ENCODE measurements around the gene GNG12. TPM values are rescaled to one million over a fixed set of nuclear protein-coding genes. Genes with fewer than 3 reads are reported as not detected.
"Not testable (repeated sequence)": the region's sequence is repeated elsewhere in the genome, so short reads cannot be mapped to it uniquely, and the experiment has no call there.

GNG12 gene
- total and polyA plus RNA-seq, 4 donors: 84.9 to 175 (median 110) TPM

- H3K27ac ChIP-seq (ENCODE audit: low read depth in 1 of 2, low read length in 2 of 2): no peak overlapping the region
- H3K9me3 ChIP-seq (ENCODE audit: control insufficient read depth, low read length): no peaks in the 10 kb centered on the region
- no peak for DNase-seq
- 43 to 51% methylated on average over 1 of the region's 1 CpG for WGBS, 2 donors
- no peaks in the 10 kb centered on the region for H3K4me1 ChIP-seq (ENCODE audit: control insufficient read depth in 1 of 2, insufficient read depth in 2 of 2, low read length in 2 of 2)
- intact Hi-C loops (cut with DNase I): no loop called here
- H3K27me3 ChIP-seq (ENCODE audit: control insufficient read depth in 1 of 2, insufficient read depth in 2 of 2, low read length in 1 of 2): no peaks in the 10 kb centered on the region
- no peak for ATAC-seq (ENCODE audit: low FRiP score)
- H3K4me3 ChIP-seq (ENCODE audit: low read length in 2 of 2): no peak overlapping the region
- no peaks in the 10 kb centered on the region for H3K36me3 ChIP-seq (ENCODE audit: control insufficient read depth in 1 of 2, insufficient read depth in 2 of 2, low read length in 1 of 2)
These were observed 164.6 kb downstream of the GNG12 start for GRCh38 chr1:67668660-67669059.

GRCh38 chr1:67666636-67667035 is 166.6 kb downstream of the GNG12 start:
- Histone ChIP-seq H3K4me3 (ENCODE audit: low read length in 2 of 2) (no peak overlapping the region), H3K4me1 (ENCODE audit: control insufficient read depth in 1 of 2, insufficient read depth in 2 of 2, low read length in 2 of 2) (no peaks in the 10 kb centered on the region), H3K36me3 (ENCODE audit: control insufficient read depth in 1 of 2, insufficient read depth in 2 of 2, low read length in 1 of 2) (no peaks in the 10 kb centered on the region), H3K27me3 (ENCODE audit: control insufficient read depth in 1 of 2, insufficient read depth in 2 of 2, low read length in 1 of 2) (no peaks in the 10 kb centered on the region), H3K27ac (ENCODE audit: low read depth in 1 of 2, low read length in 2 of 2) (no peak overlapping the region), H3K9me3 (ENCODE audit: control insufficient read depth, low read length) (no peaks in the 10 kb centered on the region)
- WGBS, 2 donors: 94% methylated on average over 5 of the region's 5 CpGs
- intact Hi-C loops (cut with DNase I): no loop called here
- ATAC-seq (ENCODE audit: low FRiP score): no peak
- DNase-seq: no peak

DNA sequence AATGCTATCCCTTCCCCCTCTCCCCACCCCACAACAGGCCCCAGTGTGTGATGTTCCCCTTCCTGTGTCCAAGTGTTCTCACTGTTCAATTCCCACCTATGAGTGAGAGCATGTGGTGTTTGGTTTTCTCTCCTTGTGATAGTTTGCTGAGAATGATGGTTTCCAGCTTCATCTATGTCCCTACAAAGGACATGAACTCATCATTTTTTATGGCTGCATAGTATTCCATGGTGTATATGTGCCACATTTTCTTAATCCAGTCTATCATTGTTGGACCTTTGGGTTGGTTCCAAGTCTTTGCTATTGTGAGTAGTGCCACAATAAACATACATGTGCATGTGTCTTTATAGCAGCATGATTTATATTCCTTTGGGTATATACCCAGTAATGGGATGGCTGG is 168.0 kb downstream of the GNG12 start:
- intact Hi-C loops (cut with DNase I); H3K36me3 ChIP-seq (ENCODE audit: control insufficient read depth in 1 of 2, insufficient read depth in 2 of 2, low read length in 1 of 2); DNase-seq; H3K27ac ChIP-seq (ENCODE audit: low read depth in 1 of 2, low read length in 2 of 2); H3K9me3 ChIP-seq (ENCODE audit: control insufficient read depth, low read length); H3K4me1 ChIP-seq (ENCODE audit: control insufficient read depth in 1 of 2, insufficient read depth in 2 of 2, low read length in 2 of 2); H3K27me3 ChIP-seq (ENCODE audit: control insufficient read depth in 1 of 2, insufficient read depth in 2 of 2, low read length in 1 of 2); H3K4me3 ChIP-seq (ENCODE audit: low read length in 2 of 2); ATAC-seq (ENCODE audit: low FRiP score): not testable (repeated sequence)

- ATAC-seq (ENCODE audit: low FRiP score): no peak
- H3K9me3 ChIP-seq (ENCODE audit: control insufficient read depth, low read length): no peaks in the 10 kb centered on the region
These were observed 169.2 kb downstream of the GNG12 start for GRCh38 chr1:67664048-67664447.

DNA sequence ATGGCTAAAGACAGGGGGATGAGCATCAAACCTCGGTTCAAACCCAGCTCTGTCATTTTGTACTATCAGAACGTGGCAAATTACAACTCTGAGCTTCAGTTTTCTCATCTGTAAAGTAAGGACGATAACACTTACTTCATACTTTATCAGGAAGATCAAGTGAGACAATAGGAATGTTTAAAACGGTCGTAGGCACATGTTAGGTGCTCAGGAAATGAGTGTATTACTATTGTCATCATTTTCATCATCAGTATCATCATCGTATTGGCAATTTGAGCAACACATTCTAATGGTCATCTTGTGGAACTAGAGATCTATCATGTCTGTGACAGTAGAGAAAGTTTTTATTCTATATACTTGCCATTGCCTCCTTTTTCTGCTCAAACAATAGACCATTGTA is 170.4 kb downstream of the GNG12 start:
- no peak overlapping the region for H3K27ac ChIP-seq (ENCODE audit: low read depth in 1 of 2, low read length in 2 of 2)
- no peaks in the 10 kb centered on the region for H3K4me1 ChIP-seq (ENCODE audit: control insufficient read depth in 1 of 2, insufficient read depth in 2 of 2, low read length in 2 of 2)
- H3K36me3 ChIP-seq (ENCODE audit: control insufficient read depth in 1 of 2, insufficient read depth in 2 of 2, low read length in 1 of 2): no peaks in the 10 kb centered on the region
- H3K9me3 ChIP-seq (ENCODE audit: control insufficient read depth, low read length): no peaks in the 10 kb centered on the region
- no peak for ATAC-seq (ENCODE audit: low FRiP score)
- 77 to 91% methylated on average over 6 of the region's 6 CpGs for WGBS, 2 donors
- no peak overlapping the region for H3K4me3 ChIP-seq (ENCODE audit: low read length in 2 of 2)
- intact Hi-C loops (cut with DNase I): no loop called here
- no peaks in the 10 kb centered on the region for H3K27me3 ChIP-seq (ENCODE audit: control insufficient read depth in 1 of 2, insufficient read depth in 2 of 2, low read length in 1 of 2)
- DNase-seq: no peak

More at GRCh38 chr1:67664048-67664447, 169.2 kb downstream of the GNG12 start:
- no peak for DNase-seq
- intact Hi-C loops (cut with DNase I): no loop called here
- Histone ChIP-seq H3K4me1 (ENCODE audit: control insufficient read depth in 1 of 2, insufficient read depth in 2 of 2, low read length in 2 of 2) (no peaks in the 10 kb centered on the region), H3K27me3 (ENCODE audit: control insufficient read depth in 1 of 2, insufficient read depth in 2 of 2, low read length in 1 of 2) (no peaks in the 10 kb centered on the region), H3K36me3 (ENCODE audit: control insufficient read depth in 1 of 2, insufficient read depth in 2 of 2, low read length in 1 of 2) (no peaks in the 10 kb centered on the region), H3K4me3 (ENCODE audit: low read length in 2 of 2) (no peak overlapping the region), H3K27ac (ENCODE audit: low read depth in 1 of 2, low read length in 2 of 2) (no peak overlapping the region)
- WGBS, 2 donors: 92 to 94% methylated on average over 1 of the region's 1 CpG

DNA sequence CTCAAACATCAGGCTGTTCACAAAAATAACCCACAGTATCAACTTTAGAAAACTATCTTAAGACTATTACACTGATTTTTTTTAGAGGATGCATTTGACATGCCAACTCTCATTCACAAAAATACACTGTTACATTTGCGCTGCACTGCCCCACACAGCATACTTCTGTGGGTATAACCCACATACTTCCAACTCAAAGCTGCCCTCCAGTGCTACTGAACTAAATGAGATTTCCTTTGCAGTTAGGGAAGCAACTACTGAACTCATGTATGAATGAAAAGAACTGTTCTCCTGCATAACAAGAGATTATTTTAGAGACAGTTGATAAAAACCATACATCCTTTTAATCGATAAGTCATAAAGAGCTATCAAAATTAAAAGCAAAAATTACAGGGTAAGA is 174.0 kb downstream of the GNG12 start:
- no peak for ATAC-seq (ENCODE audit: low FRiP score)
- Histone ChIP-seq H3K4me1 (ENCODE audit: control insufficient read depth in 1 of 2, insufficient read depth in 2 of 2, low read length in 2 of 2) (no peaks in the 10 kb centered on the region), H3K27me3 (ENCODE audit: control insufficient read depth in 1 of 2, insufficient read depth in 2 of 2, low read length in 1 of 2) (no peaks in the 10 kb centered on the region), H3K4me3 (ENCODE audit: low read length in 2 of 2) (no peak overlapping the region), H3K27ac (ENCODE audit: low read depth in 1 of 2, low read length in 2 of 2) (no peak overlapping the region), H3K9me3 (ENCODE audit: control insufficient read depth, low read length) (no peaks in the 10 kb centered on the region), H3K36me3 (ENCODE audit: control insufficient read depth in 1 of 2, insufficient read depth in 2 of 2, low read length in 1 of 2) (no peaks in the 10 kb centered on the region)
- intact Hi-C loops (cut with DNase I): no loop called here
- 47 to 54% methylated on average over 2 of the region's 2 CpGs for WGBS, 2 donors
- no peak for DNase-seq

DNA sequence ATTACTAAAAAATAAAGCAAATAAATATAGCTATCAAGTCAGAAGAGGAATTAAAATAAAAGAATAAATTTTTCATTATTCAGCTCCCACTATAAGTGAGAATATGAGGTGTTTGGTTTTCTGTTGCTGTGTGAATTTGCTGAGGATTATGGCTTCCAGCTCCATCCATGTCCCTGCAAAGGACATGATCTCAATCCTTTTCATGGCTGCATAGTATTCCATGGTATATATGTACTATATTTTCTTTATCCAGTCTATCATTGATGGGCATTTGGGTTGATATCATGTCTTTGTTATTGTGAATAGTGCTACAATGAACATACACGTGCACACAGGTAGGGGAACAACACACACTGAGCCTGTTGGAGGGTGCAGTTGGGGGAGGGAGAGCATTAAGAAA is 176.1 kb downstream of the GNG12 start:
- H3K4me3 ChIP-seq (ENCODE audit: low read length in 2 of 2); H3K36me3 ChIP-seq (ENCODE audit: control insufficient read depth in 1 of 2, insufficient read depth in 2 of 2, low read length in 1 of 2); ATAC-seq (ENCODE audit: low FRiP score); H3K27me3 ChIP-seq (ENCODE audit: control insufficient read depth in 1 of 2, insufficient read depth in 2 of 2, low read length in 1 of 2); H3K4me1 ChIP-seq (ENCODE audit: control insufficient read depth in 1 of 2, insufficient read depth in 2 of 2, low read length in 2 of 2); intact Hi-C loops (cut with DNase I); DNase-seq; H3K27ac ChIP-seq (ENCODE audit: low read depth in 1 of 2, low read length in 2 of 2); H3K9me3 ChIP-seq (ENCODE audit: control insufficient read depth, low read length): not testable (repeated sequence)
- 94 to 95% methylated on average over 1 of the region's 1 CpG for WGBS, 2 donors

DNA sequence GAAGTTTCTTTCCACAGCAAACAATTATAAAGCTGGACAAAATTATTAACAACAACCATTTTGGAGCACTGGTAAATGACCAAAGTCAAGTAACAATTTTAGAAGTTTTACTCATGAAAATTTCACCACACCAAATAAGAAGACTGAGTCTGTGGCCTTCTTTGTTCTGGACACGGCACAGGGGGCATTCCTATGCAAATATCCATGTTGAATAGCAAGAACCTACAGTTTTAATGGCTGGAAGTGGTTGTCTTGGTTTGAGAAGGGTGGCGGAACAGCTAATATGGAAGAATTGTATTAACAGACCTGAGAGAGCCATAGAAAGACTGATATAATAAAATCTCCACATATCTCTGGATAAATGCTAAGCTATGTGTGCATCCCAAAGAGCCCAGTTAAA is 177.7 kb downstream of the GNG12 start:
- intact Hi-C loops (cut with DNase I): no loop called here
- 96 to 98% methylated on average over 2 of the region's 2 CpGs for WGBS, 2 donors
- H3K36me3 ChIP-seq (ENCODE audit: control insufficient read depth in 1 of 2, insufficient read depth in 2 of 2, low read length in 1 of 2): no peaks in the 10 kb centered on the region
- H3K4me1 ChIP-seq (ENCODE audit: control insufficient read depth in 1 of 2, insufficient read depth in 2 of 2, low read length in 2 of 2): no peaks in the 10 kb centered on the region
- H3K4me3 ChIP-seq (ENCODE audit: low read length in 2 of 2): no peak overlapping the region
- H3K27me3 ChIP-seq (ENCODE audit: control insufficient read depth in 1 of 2, insufficient read depth in 2 of 2, low read length in 1 of 2): no peaks in the 10 kb centered on the region
- ATAC-seq (ENCODE audit: low FRiP score) (no peak), DNase-seq (no peak)
- H3K9me3 ChIP-seq (ENCODE audit: control insufficient read depth, low read length): no peaks in the 10 kb centered on the region
- no peak overlapping the region for H3K27ac ChIP-seq (ENCODE audit: low read depth in 1 of 2, low read length in 2 of 2)

DNA sequence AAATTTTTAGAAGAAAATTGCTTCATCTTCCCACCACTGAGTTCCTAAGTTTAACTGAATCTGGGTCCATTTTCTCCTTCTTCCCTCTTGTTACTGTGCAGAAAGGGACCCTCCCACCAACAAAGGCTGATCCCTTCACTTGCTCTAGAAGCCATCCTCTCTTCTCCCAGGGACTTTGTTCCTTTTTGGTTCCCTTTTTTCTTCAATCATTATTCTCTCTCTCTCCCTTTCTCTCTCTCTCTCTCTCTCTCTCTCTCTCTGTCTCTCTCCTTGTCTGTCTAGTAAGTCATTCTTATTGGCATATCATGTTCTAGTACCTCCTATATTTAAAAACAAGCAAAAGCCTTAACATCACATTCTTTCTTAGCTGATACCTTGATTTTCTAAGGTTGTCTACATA is 180.0 kb downstream of the GNG12 start:
- Histone ChIP-seq H3K4me1 (ENCODE audit: control insufficient read depth in 1 of 2, insufficient read depth in 2 of 2, low read length in 2 of 2) (no peaks in the 10 kb centered on the region), H3K4me3 (ENCODE audit: low read length in 2 of 2) (no peak overlapping the region), H3K27ac (ENCODE audit: low read depth in 1 of 2, low read length in 2 of 2) (no peak overlapping the region), H3K9me3 (ENCODE audit: control insufficient read depth, low read length) (no peaks in the 10 kb centered on the region), H3K36me3 (ENCODE audit: control insufficient read depth in 1 of 2, insufficient read depth in 2 of 2, low read length in 1 of 2) (no peaks in the 10 kb centered on the region), H3K27me3 (ENCODE audit: control insufficient read depth in 1 of 2, insufficient read depth in 2 of 2, low read length in 1 of 2) (no peaks in the 10 kb centered on the region)
- intact Hi-C loops (cut with DNase I): no loop called here
- DNase-seq: no peak
- no peak for ATAC-seq (ENCODE audit: low FRiP score)
